Upper lobe of right lung (tissue), 1 donor: ENCODE measurements around the gene TMTC1. TPM values are rescaled to one million over a fixed set of nuclear protein-coding genes. Genes with fewer than 3 reads are reported as not detected.
"Not testable (repeated sequence)": the region's sequence is repeated elsewhere in the genome, so short reads cannot be mapped to it uniquely, and the experiment has no call there.

Source experiments
- ATAC-seq: fragments of 200-7000 bp; cut with Tn5 transposase; one replicate; pipeline ENCODE4 v1.9.1; 2020; ENCODE audit warnings: mild to moderate bottlenecking, moderate library complexity
- DNase-seq: peaks from one replicate; pipeline ENCODE4 v3.0.0-alpha.2; 2020
- H3K27ac ChIP-seq: fragments of 200-600 bp; one replicate; pipeline ENCODE4 v1.8.0; 2022
- H3K27me3 ChIP-seq: fragments of 200-600 bp; one replicate; pipeline ENCODE4 v1.8.0; 2022; ENCODE audit warnings: mild to moderate bottlenecking
- H3K36me3 ChIP-seq: fragments of 200-600 bp; one replicate; pipeline ENCODE4 v1.8.0; 2022
- H3K4me1 ChIP-seq: fragments of 200-600 bp; one replicate; pipeline ENCODE4 v1.8.0; 2022
- H3K4me3 ChIP-seq: fragments of 200-600 bp; one replicate; pipeline ENCODE4 v1.8.0; 2022; ENCODE audit warnings: mild to moderate bottlenecking
- H3K9me3 ChIP-seq: fragments of 200-600 bp; one replicate; pipeline ENCODE4 v1.8.0; 2022
- intact Hi-C: fragments of 100-400 bp; cut with DNase I; formaldehyde crosslinking; loops from one replicate; pipeline ENCODE4 v1.11.0; 2022
- long read RNA-seq: library from polyadenylated mRNA; unstranded; transcript quantifications from one replicate; pipeline ENCODE4 v2.0.0, GENCODE V29; 2021
- total RNA-seq: library from RNA; stranded (reverse); fragmentation: NEBNext Ultra II Directional; extraction: Animal tissue kit (Norgen Biotek cat#: 25700); gene quantifications from one replicate; pipeline ENCODE4 v1.2.1, GENCODE V29; 2021
- TF ChIP-seq, protein P1 (sequence below): fragments of 200-600 bp; IDR thresholded peaks from one replicate; pipeline ENCODE4 v1.8.0; 2022; ENCODE audit warnings: antibody characterized with exemption
- donor health status: DM: no; HTN: yes; CAD: no; lungs with severe emphysema.

Gene TMTC1
- 37.4 TPM for total RNA-seq
- long read RNA-seq, full-length matches to known transcripts: 31 of 53 reads
- long read RNA-seq, partial matches to known transcripts: 9 of 53 reads
- long read RNA-seq, other reads (novel, unspliced or antisense): 13 of 53 reads

DNA sequence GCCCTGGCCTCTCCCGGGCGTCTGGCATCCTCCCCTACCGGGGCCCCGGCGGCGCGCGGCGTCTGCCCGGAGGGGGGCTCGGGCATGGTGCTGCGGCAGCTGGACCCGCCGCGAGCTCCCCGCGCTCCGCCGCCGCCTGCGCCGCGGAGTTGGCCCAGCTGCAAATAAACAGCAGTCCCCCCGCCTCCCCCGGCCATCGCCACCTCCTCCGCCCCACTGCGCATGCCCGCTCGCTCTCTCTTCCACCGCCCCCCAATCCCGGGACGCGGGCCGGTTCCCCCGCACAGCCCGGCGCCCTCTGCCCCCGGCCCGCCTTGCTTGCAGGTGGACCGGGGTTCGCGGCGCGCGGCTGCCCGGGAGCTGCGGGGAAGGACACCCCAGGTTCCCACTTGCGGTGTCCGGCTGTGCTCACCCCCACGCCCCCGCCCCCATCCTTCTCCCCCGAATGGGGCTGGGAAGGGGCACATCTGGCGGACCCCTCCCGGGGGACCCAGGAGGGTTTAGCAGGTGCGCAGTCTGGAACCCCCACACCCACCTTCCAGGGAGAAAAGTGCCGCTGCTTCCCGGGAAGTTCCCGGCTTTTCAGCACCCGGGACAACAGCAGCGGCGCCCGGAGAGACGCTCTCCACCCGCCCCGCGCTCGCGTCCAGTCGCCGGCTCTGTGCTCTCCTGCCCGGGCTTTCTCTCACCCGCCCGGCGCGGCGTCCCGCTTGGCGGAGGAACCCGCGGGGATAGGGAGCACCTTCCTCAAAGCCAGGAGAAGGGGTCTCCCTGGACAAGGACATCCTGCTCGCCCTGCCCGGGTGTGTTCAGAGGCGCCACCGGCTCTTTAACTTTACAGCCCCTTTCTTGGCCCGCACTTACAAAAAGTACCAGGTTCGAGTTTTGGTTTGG is at the start of gene TMTC1:
TMTC1 (minus strand) TSS at position 170 of the 894 bp plus-strand sequence. CDS start 191 bp downstream, outside the sequence.
- no peaks in the 10 kb centered on the region for H3K36me3 ChIP-seq
- H3K4me3 ChIP-seq: peak within 1 kb of the TSS; percentile 60
- DNase-seq: peak; percentile 76
- intact Hi-C loops: no loop called here
- no peaks in the 10 kb centered on the region for H3K4me1 ChIP-seq
- peaks cover 4% of the 10 kb centered on the region for H3K27me3 ChIP-seq
- H3K27ac ChIP-seq: peak within 1 kb of the TSS; percentile 71
- peak; percentile 74 for ATAC-seq
- H3K9me3 ChIP-seq: no peaks in the 10 kb centered on the region
- TF ChIP-seq, protein P1, sequence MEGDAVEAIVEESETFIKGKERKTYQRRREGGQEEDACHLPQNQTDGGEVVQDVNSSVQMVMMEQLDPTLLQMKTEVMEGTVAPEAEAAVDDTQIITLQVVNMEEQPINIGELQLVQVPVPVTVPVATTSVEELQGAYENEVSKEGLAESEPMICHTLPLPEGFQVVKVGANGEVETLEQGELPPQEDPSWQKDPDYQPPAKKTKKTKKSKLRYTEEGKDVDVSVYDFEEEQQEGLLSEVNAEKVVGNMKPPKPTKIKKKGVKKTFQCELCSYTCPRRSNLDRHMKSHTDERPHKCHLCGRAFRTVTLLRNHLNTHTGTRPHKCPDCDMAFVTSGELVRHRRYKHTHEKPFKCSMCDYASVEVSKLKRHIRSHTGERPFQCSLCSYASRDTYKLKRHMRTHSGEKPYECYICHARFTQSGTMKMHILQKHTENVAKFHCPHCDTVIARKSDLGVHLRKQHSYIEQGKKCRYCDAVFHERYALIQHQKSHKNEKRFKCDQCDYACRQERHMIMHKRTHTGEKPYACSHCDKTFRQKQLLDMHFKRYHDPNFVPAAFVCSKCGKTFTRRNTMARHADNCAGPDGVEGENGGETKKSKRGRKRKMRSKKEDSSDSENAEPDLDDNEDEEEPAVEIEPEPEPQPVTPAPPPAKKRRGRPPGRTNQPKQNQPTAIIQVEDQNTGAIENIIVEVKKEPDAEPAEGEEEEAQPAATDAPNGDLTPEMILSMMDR: no peak

DNA sequence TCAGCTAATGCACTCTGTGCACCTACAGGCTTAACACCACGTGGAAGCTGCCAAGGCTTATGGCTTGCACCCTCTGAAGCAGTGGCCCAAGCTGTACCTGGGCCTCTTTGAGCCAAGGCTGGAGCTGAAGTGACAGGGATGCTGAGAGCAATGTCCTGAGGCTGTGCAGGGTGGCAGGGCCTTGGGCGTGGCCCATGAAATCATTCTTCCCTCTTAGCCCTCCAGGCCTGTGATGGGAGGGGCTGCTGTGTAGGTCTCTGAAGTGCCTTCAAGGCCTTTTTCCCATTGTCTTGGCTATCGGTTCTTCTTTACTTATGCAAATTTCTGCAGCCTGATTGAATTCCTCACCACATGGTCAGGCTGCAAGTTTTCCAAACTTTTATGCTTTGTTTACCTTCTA is 47.4 kb upstream of the TMTC1 start:
- ATAC-seq: no peak
- Histone ChIP-seq H3K27ac (no peak overlapping the region), H3K4me1 (no peaks in the 10 kb centered on the region), H3K9me3 (no peaks in the 10 kb centered on the region), H3K27me3 (no peaks in the 10 kb centered on the region), H3K4me3 (no peak overlapping the region), H3K36me3 (no peaks in the 10 kb centered on the region)
- TF ChIP-seq, protein P1: no peak
- DNase-seq: no peak
- intact Hi-C loops: no loop called here

DNA sequence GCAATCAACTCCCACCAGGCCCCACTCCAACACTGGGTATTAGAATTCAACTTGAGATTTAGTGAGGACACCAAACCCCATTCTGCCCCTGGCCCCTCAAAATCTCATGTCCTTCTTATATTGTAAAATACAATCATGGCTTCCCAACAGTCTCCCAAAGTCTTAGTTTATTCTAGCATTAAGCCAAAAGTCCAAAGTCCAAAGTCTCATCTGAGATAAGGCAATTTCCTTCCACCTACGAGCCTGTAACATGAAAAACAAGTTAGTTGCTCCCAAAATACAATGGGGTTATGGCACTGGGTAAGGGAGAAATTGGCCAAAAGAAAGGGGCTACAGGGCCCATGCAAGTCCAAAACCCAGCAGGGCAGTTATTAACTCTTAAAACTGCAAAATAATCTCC is 46.6 kb upstream of the TMTC1 start:
- H3K36me3 ChIP-seq: no peaks in the 10 kb centered on the region
- intact Hi-C loops: no loop called here
- ATAC-seq (no peak), DNase-seq (no peak)
- H3K9me3 ChIP-seq: no peaks in the 10 kb centered on the region
- no peaks in the 10 kb centered on the region for H3K4me1 ChIP-seq
- TF ChIP-seq, protein P1: no peak
- no peak overlapping the region for H3K27ac ChIP-seq
- no peaks in the 10 kb centered on the region for H3K27me3 ChIP-seq
- no peak overlapping the region for H3K4me3 ChIP-seq

DNA sequence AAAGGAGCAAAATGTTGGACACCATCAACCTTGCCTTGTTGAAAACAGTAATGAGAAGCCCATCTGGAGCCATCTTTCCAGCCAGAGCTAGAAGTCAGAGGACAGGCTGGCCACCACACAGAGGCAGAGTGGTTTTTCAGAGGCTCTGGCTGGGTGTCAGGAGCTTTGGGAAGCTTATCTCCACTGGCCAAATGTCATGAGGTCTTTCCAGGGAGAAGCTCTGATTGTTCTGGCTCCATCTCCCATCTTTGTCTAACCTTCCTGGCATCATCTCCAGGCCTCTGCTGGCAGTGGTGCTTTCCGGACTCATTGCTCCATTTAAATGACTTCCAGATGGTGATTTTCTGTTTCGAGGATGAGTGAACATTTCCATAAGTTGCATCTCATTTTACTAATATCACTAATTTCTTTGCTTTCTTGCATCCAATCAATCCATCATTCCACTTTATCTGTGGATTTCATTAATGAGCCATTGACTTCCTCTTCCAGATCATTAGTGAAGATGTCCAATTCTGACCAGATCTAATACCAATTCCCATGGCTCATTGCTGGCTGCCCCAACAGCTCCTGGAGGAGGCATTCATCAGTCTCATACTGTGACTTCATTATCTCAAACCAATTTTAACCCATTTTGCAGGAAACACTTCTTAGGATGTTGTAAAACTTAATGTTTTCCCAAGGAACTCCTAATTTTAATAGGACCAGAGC is 35.3 kb upstream of the TMTC1 start:
- DNase-seq (no peak), ATAC-seq (no peak)
- no peak overlapping the region for H3K27ac ChIP-seq
- no peaks in the 10 kb centered on the region for H3K27me3 ChIP-seq
- H3K36me3 ChIP-seq: no peaks in the 10 kb centered on the region
- H3K9me3 ChIP-seq: no peaks in the 10 kb centered on the region
- TF ChIP-seq, protein P1: no peak
- no peaks in the 10 kb centered on the region for H3K4me1 ChIP-seq
- H3K4me3 ChIP-seq: no peak overlapping the region
- intact Hi-C loops: no loop called here

DNA sequence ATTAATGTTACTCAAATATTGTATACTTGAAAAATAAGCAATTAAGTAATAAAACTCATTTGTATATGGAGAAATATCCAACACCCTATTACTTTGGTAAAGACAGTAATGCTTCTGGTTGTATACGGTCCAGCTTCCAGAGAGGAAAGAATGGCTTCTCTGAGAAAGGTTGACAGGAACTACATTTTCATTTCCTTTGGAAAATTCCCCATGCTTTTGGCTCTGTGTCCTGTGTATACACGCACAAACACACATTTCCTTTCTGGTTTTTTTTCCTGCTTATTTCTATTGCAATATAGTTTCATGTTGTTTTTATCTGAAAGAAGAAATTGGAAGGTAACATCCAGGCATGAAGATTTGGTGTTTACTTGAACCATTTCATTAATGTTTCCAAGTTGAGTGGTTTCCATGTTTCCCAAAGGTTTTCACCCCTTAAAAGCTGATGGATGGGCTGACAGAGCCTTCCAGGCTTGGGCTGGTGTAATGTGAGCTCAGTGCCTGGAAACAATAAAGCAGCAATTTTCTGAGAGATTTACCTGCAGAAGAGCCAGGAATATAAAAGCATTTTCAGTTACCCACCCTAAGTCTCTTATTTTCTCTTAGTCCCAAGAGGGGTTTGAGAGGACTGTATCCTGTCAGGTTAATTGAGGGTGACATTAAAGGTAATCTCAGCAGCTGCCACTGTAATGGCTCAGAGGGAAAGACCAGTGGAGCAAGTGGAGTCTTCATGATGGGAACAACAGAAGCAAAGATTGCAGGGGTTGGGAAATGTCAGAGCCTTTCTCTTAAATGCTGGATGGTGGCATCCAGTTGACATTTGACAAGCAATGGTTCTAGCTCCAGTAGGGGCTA is 33.4 kb upstream of the TMTC1 start:
- Histone ChIP-seq H3K27me3 (no peaks in the 10 kb centered on the region), H3K36me3 (no peaks in the 10 kb centered on the region), H3K27ac (no peak overlapping the region), H3K9me3 (no peaks in the 10 kb centered on the region), H3K4me1 (no peaks in the 10 kb centered on the region), H3K4me3 (no peak overlapping the region)
- TF ChIP-seq, protein P1: no peak
- intact Hi-C loops: no loop called here
- ATAC-seq: no peak
- no peak for DNase-seq

DNA sequence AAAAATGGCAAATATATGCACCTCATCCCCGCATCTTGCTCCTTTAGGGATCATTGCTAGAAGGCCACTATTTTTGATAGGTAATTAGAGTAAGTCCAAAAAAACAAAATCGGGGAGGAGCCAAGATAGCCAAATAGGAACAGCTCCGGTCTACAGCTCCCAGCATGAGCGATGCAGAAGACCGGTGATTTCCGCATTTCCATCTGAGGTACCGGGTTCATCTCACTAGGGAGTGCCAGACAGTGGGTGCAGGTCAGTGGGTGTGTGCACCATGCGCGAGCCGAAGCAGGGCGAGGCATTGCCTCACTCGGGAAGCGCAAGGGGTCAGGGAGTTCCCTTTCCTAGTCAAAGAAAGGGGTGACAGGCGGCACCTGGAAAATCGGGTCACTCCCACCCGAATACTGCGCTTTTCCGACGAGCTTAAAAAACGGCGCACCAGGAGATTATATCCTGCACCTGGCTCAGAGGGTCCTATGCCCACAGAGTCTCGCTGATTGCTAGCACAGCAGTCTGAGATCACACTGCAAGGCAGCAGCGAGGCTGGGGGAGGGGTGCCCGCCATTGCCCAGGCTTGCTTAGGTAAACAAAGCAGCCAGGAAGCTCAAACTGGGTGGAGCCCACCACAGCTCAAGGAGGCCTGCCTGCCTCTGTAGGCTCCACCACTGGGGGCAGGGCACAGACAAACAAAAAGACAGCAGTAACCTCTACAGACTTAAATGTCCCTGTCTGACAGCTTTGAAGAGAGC is 26.0 kb upstream of the TMTC1 start:
- H3K4me3 ChIP-seq, ATAC-seq, intact Hi-C loops, H3K9me3 ChIP-seq, H3K27ac ChIP-seq, H3K36me3 ChIP-seq, H3K27me3 ChIP-seq, H3K4me1 ChIP-seq, DNase-seq: not testable (repeated sequence)
